Fibroblast of lung (primary cell): ENCODE data around the gene SLC6A11. TPM values are rescaled to one million over a fixed set of nuclear protein-coding genes. Genes with fewer than 3 reads are reported as not detected.

Source experiments
- DNase-seq, 2 donors: peaks; one replicate each; pipeline versions ENCODE4 v3.0.0 to v3.0.0-alpha.2; 2010; ENCODE audit warnings: low read depth in 2 of 2
- H2AFZ ChIP-seq: 2 replicates; pipeline ENCODE4 v1.5.1; 2012; ENCODE audit warnings: low read length, control low read depth, inconsistent platforms
- H3K27ac ChIP-seq: 2 replicates; pipeline ENCODE4 v1.5.1; 2011; ENCODE audit warnings: low read length, control low read depth; ENCODE audit not compliant: insufficient read depth
- H3K27me3 ChIP-seq: 2 replicates; pipeline ENCODE4 v1.5.1; 2011; ENCODE audit warnings: mild to moderate bottlenecking, low read length; ENCODE audit not compliant: control insufficient read depth, insufficient read depth
- H3K36me3 ChIP-seq: 2 replicates; pipeline ENCODE4 v1.5.1; 2011; ENCODE audit warnings: low read length; ENCODE audit not compliant: control insufficient read depth, insufficient read depth
- H3K4me1 ChIP-seq: 2 replicates; pipeline ENCODE4 v1.5.1; 2011; ENCODE audit warnings: low read length; ENCODE audit not compliant: control insufficient read depth, insufficient read depth; ENCODE audit errors: extremely low read depth
- H3K4me2 ChIP-seq: 2 replicates; pipeline ENCODE4 v1.5.1; 2011; ENCODE audit warnings: low read length, control low read depth; ENCODE audit not compliant: insufficient read depth; ENCODE audit errors: extremely low read depth
- H3K4me3 ChIP-seq, 4 experiments: fragments of 200-600 bp in 1 of 4; sonication (generic) in 1 of 4; replicated peaks in 1 of 4; 2 replicates each; pipeline ENCODE4 v1.5.1; 2011 to 2016; ENCODE audit warnings: low read length in 4 of 4, low read depth in 3 of 4, mild to moderate bottlenecking in 3 of 4, control low read depth in 2 of 4, inconsistent platforms in 1 of 4, mixed read lengths in 1 of 4; ENCODE audit not compliant: insufficient read depth in 1 of 4; ENCODE audit errors: control extremely low read depth in 1 of 4
- H3K79me2 ChIP-seq: 2 replicates; pipeline ENCODE4 v1.5.1; 2012; ENCODE audit warnings: mild to moderate bottlenecking, low read length, inconsistent platforms; ENCODE audit not compliant: control insufficient read depth, insufficient read depth
- H3K9ac ChIP-seq: 2 replicates; pipeline ENCODE4 v1.5.1; 2011; ENCODE audit warnings: mild to moderate bottlenecking, low read length, control low read depth; ENCODE audit not compliant: insufficient read depth
- H3K9me3 ChIP-seq: 2 replicates; pipeline ENCODE4 v1.5.1; 2012; ENCODE audit warnings: low read depth, low read length; ENCODE audit not compliant: control insufficient read depth, insufficient read depth
- H4K20me1 ChIP-seq: 2 replicates; pipeline ENCODE4 v1.5.1; 2011; ENCODE audit warnings: low read length; ENCODE audit not compliant: control insufficient read depth, insufficient read depth; ENCODE audit errors: extremely low read depth
- EZH2 ChIP-seq: IDR thresholded peaks from 2 replicates; pipeline ENCODE4 v1.5.1; 2012; ENCODE audit warnings: low read length, control low read depth, mild to moderate bottlenecking; ENCODE audit errors: missing control alignments
- polyA plus RNA-seq, 2 donors: library from polyadenylated mRNA; depleted of rRNA in 1 of 2; stranded (reverse) in 1 of 2; unstranded in 1 of 2; fragments of >200 nt; gene quantifications; 2 replicates each; pipeline ENCODE4 v1.2.1, GENCODE V29; 2011 to 2012; ENCODE audit warnings: missing spikeins in 1 of 2
- total RNA-seq: library from RNA; depleted of rRNA; stranded (reverse); fragments of >200 nt; gene quantifications from 2 replicates; pipeline ENCODE4 v1.2.1, GENCODE V29; 2014
- TF ChIP-seq, protein P1 (sequence below), 2 donors: IDR thresholded peaks in 1 of 2; conservative IDR thresholded peaks in 1 of 2; 1 replicate in 1 of 2; 2 replicates in 1 of 2; pipeline ENCODE4 v1.5.1; 2011 to 2012; ENCODE audit warnings: low read length in 2 of 2, control low read depth in 1 of 2, inconsistent platforms in 1 of 2, low read depth in 1 of 2, mild to moderate bottlenecking in 1 of 2

The SLC6A11 gene
- total and polyA plus RNA-seq, 2 donors (not counting 1 experiment from before 2014, with no cell fraction given): 0.05 TPM; not detected in 1

DNA sequence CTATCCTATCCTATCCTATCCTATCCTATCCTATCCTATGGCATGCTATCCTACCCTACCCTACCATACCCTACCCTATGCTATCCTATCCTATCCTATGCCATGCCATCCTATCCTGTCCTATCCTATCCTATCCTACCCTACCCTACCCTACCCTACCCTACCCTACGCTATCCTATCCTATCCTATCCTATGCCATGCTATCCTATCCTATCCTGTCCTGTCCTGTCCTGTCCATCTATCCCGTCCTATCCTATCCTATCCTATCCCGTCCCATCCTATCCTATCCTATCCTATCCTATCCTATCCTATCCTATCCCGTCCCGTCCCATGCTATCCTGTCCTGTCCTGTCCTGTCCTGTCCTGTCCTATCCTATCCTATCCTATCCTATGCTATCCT lies 57.4 kb downstream of the SLC6A11 start:
- Histone ChIP-seq H2AFZ (no peak overlapping the region), H3K27me3 (no peaks in the 10 kb centered on the region), H3K79me2 (no peaks in the 10 kb centered on the region), H3K36me3 (no peaks in the 10 kb centered on the region), H3K27ac (no peak overlapping the region), H3K9ac (no peak overlapping the region), H4K20me1 (no peaks in the 10 kb centered on the region), H3K4me3 (no peak overlapping the region), H3K4me2 (no peak overlapping the region), H3K9me3 (no peaks in the 10 kb centered on the region), H3K4me1 (no peaks in the 10 kb centered on the region)
- DNase-seq: no peak
- no peak for TF ChIP-seq EZH2
- TF ChIP-seq, protein P1, sequence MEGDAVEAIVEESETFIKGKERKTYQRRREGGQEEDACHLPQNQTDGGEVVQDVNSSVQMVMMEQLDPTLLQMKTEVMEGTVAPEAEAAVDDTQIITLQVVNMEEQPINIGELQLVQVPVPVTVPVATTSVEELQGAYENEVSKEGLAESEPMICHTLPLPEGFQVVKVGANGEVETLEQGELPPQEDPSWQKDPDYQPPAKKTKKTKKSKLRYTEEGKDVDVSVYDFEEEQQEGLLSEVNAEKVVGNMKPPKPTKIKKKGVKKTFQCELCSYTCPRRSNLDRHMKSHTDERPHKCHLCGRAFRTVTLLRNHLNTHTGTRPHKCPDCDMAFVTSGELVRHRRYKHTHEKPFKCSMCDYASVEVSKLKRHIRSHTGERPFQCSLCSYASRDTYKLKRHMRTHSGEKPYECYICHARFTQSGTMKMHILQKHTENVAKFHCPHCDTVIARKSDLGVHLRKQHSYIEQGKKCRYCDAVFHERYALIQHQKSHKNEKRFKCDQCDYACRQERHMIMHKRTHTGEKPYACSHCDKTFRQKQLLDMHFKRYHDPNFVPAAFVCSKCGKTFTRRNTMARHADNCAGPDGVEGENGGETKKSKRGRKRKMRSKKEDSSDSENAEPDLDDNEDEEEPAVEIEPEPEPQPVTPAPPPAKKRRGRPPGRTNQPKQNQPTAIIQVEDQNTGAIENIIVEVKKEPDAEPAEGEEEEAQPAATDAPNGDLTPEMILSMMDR (conservative IDR thresholded peaks at IDR 0.05 in 1 of 2, IDR thresholded peaks at IDR 0.05 in 1 of 2; ENCODE audit: low read depth in 1 of 2, low read length in 2 of 2): no peak

DNA sequence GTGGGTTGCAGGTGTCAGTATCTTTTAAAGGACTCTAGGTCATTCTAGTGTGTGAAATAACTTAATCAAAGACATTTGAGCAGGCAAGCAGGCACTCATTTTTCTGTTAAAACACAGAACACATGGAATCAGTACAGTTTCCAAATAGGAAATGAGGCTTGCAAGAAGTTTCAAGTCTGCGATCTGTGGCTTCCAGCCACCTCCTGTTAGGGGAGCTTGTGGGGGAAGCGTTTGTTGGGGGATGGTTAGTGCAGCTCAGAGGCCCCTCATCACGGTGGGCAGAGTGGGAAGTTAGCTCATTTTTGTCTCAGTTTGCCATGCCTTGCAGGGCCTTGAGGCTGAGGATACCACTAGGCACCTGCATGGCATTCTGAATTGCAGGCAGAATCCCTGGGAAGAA lies 59.9 kb downstream of the SLC6A11 start:
- no peaks in the 10 kb centered on the region for H3K4me1 ChIP-seq
- no peak for DNase-seq
- no peaks in the 10 kb centered on the region for H3K9me3 ChIP-seq
- H2AFZ ChIP-seq: no peak overlapping the region
- H4K20me1 ChIP-seq: no peaks in the 10 kb centered on the region
- H3K79me2 ChIP-seq: no peaks in the 10 kb centered on the region
- no peak for TF ChIP-seq EZH2
- TF ChIP-seq, protein P1 (conservative IDR thresholded peaks at IDR 0.05 in 1 of 2, IDR thresholded peaks at IDR 0.05 in 1 of 2; ENCODE audit: low read depth in 1 of 2, low read length in 2 of 2): no peak
- no peak overlapping the region for H3K9ac ChIP-seq
- no peak overlapping the region for H3K4me2 ChIP-seq
- H3K36me3 ChIP-seq: no peaks in the 10 kb centered on the region
- no peak overlapping the region for H3K27ac ChIP-seq
- H3K4me3 ChIP-seq: no peak overlapping the region
- no peaks in the 10 kb centered on the region for H3K27me3 ChIP-seq

DNA sequence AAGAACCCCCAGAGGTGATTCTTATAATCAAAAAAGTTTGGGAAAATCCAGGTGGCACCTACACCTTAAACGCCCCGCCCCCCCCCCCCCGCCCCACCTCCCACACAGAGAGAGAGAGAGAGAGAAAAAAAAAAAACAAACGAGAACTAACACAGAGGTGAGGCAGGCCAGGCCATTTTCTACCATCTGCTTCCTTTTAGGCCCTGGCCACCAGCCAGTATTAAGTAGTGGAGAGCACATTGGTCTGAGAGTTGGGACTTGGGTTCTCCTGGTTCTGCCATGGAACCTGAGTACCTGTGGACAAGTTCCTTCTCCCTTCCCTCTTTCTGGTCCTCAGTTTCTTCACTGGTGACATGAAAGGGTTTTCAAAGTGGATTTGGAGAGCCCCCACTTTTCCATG lies 60.6 kb downstream of the SLC6A11 start:
- H3K79me2 ChIP-seq: no peaks in the 10 kb centered on the region
- no peak overlapping the region for H2AFZ ChIP-seq
- no peak overlapping the region for H3K27ac ChIP-seq
- H3K9ac ChIP-seq: no peak overlapping the region
- H3K9me3 ChIP-seq: no peaks in the 10 kb centered on the region
- TF ChIP-seq EZH2: no peak
- TF ChIP-seq, protein P1 (conservative IDR thresholded peaks at IDR 0.05 in 1 of 2, IDR thresholded peaks at IDR 0.05 in 1 of 2; ENCODE audit: low read depth in 1 of 2, low read length in 2 of 2): no peak
- no peaks in the 10 kb centered on the region for H4K20me1 ChIP-seq
- no peak overlapping the region for H3K4me3 ChIP-seq
- no peak for DNase-seq
- H3K36me3 ChIP-seq: no peaks in the 10 kb centered on the region
- no peaks in the 10 kb centered on the region for H3K27me3 ChIP-seq
- no peak overlapping the region for H3K4me2 ChIP-seq
- no peaks in the 10 kb centered on the region for H3K4me1 ChIP-seq
